GM19025 (cell line): ENCODE data around the gene ZMIZ1.

Experiments
- ATAC-seq: cut with Tn5 transposase; IDR thresholded peaks from one replicate; pipeline ENCODE4 v1.9.1; 2021; ENCODE audit warnings: mild to moderate bottlenecking, low read depth, moderate library complexity; ENCODE audit not compliant: unreplicated experiment

ZMIZ1 gene

GRCh38 chr10:79355420-79356017 is 286.8 kb downstream of the ZMIZ1 start:
- no peak for ATAC-seq

DNA sequence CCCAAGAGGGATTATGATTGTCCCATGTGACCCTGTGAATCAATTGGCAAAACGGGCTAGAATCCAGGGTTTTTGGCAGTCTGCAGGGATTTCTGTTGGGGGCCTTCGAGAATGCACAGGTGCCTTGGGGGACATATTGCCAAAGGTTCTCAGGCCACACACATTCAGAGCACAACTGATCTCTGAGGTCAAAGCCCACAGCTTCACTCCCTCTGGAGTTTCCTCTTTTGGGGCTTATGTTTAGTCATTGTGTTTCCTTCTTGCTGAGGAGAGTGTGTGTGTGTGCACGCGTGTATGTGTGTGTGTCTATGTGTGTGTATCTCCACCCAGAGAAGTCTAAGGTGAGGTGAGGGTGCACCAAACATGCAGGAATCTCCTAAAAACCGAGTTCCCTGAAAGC is 287.3 kb downstream of the ZMIZ1 start:
- no peak for ATAC-seq

- ATAC-seq = no peak
Measured at GRCh38 chr10:79357180-79357579, 288.4 kb downstream of the ZMIZ1 start.

DNA sequence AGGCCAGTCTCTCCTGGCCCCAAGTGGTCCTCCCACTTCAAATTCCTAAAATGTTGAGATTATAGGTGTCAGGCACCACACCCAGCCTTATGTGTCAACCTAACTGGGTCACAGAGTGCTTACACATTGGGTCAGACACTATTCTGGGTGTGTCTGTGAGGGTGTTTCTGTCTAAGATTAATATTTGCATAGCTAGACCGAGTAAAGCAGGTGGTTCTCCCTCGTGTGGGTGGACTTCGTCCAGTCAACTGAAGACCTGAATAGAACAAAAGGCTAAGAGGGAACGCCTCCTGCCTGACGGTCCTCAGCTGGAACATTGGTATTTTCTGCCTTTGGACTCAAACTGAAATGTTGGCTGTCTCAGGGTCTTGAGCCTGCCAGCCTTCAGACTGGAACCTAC is 290.0 kb downstream of the ZMIZ1 start:
- ATAC-seq = no peak

DNA sequence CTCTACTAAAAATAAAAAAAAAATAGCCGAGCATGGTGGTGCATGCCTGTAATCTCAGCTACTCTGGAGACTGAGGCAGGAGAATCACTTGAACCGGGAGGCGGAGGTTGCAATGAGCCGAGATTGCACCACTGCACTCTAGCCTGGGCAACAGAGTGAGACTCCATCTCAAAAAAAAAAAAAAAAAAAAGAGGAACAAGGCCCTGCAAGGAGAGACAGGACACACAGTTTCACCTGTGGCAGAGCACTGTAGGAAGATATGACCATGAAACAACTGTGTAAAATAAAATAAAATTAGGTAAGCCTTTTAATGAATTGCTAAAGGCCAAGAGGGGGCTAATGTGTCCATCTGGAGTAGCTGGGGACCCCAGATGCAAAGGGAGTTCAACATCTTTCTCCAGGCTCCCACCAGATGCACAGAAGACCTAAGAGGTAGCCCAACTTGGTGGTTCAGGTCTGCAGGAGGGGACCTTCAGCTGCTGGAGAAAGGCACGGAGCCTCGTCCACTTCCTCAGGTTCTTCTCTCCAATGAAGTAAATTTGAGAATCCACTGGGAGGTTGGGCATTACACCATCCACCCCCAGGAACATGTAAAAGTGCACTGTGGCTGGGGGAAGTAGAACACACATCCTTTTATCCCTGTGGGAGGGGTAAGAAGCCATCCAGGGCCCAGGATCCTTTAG is 291.2 kb downstream of the ZMIZ1 start:
- no peak for ATAC-seq

- ATAC-seq = no peak
Measured at GRCh38 chr10:79360499-79361342, 292.0 kb downstream of the ZMIZ1 start.

DNA sequence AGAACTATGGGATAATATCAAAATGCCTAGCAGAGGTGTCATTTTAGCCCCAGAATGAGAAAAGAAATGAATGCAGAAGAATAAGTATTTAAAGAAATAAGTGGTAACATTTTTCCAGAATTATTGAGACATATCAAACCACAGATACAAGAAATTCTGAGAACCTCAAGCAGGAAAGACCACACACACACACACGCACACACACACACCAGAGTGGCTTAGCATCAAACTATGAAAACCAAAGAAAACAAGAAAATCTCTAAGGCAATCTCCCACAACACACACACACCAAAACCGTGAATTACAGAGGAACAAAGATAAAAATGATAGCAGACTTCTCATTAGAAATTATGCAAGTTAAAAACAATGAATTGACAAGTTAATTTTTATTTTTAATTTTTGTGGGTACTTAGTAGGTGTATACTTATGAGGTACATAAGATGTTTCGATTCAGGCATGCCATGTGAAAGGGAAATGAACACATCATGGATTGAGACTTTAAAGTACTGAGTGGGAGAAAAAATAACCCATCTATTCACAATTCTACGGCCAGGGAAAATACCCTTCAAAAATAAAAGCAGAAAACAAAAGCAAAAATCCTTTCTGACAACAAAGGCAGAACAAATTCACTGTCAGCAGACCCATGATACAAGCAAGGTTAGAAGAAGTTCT is 293.1 kb downstream of the ZMIZ1 start:
- no peak for ATAC-seq
